IPS-20b (cell line): ENCODE data around the gene COG3.
"Not testable (repeated sequence)": the region's sequence is repeated elsewhere in the genome, so short reads cannot be mapped to it uniquely, and the experiment has no call there.

Experiments used
- H3K27ac ChIP-seq: one replicate; pipeline ENCODE4 v1.5.1; 2013; ENCODE audit warnings: low read length
- H3K27me3 ChIP-seq: 2 replicates; pipeline ENCODE4 v1.6.1; 2013; ENCODE audit warnings: mild to moderate bottlenecking, low read length, inconsistent platforms; ENCODE audit not compliant: insufficient read depth
- H3K36me3 ChIP-seq: 2 replicates; pipeline ENCODE4 v1.6.1; 2013; ENCODE audit warnings: low read depth, mild to moderate bottlenecking, inconsistent platforms, low read length, moderate library complexity; ENCODE audit not compliant: insufficient read depth
- H3K4me1 ChIP-seq: 2 replicates; pipeline ENCODE4 v1.6.1; 2013; ENCODE audit warnings: mild to moderate bottlenecking, control low read depth, inconsistent platforms, low read length, moderate library complexity; ENCODE audit not compliant: insufficient read depth
- H3K4me3 ChIP-seq: 2 replicates; pipeline ENCODE4 v1.5.1; 2013; ENCODE audit warnings: mild to moderate bottlenecking, low read length, inconsistent platforms
- H3K9ac ChIP-seq: 2 replicates; pipeline ENCODE4 v1.6.1; 2013; ENCODE audit warnings: low read depth, mild to moderate bottlenecking, inconsistent platforms, low read length, moderate library complexity
- H3K9me3 ChIP-seq: 2 replicates; pipeline ENCODE4 v1.6.1; 2013; ENCODE audit warnings: mild to moderate bottlenecking, low read depth, low read length, inconsistent platforms; ENCODE audit not compliant: insufficient read depth

Gene COG3

GRCh38 chr13:45464687-45465453, at the start of gene COG3:
Gene COG3, plus strand, starts transcription at chr13:45464939. Its CDS starts 98 bp downstream, at chr13:45465037.
- no peaks in the 10 kb centered on the region for H3K4me1 ChIP-seq
- H3K9ac ChIP-seq, result peak within 1 kb of the TSS; percentile 83
- peaks cover 19% of the 10 kb centered on the region for H3K27me3 ChIP-seq
- H3K4me3 ChIP-seq, result peak within 1 kb of the TSS; percentile 74
- no peaks in the 10 kb centered on the region for H3K9me3 ChIP-seq
- H3K27ac ChIP-seq, result no peak within 1 kb of the TSS
- peaks cover 3% of the 10 kb centered on the region; the same call in 1 of the 2 replicates for H3K36me3 ChIP-seq

DNA sequence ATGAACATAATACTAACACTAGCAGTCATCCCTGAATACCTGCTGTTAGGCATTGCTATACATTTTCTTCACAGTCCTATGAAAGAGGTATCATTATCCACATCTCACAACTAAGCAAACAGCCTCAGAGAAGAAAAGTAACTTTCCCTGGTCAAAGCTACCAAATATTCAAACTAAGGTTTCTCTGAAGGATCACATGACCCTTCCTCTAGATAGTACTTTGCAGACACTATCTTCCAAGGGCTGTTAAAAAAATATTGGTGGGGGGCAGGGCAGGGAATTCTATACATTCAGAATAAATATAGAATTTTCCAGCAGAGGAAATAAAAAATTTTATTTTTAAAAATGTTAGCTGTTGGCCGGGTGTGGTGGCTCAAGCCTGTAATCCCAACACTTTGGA, 49.6 kb upstream of the COG3 start:
- Histone ChIP-seq H3K9me3 (no peaks in the 10 kb centered on the region), H3K36me3 (0 out of 2 replicates have a peak, but pooled peaks cover 1% of the 10 kb centered on the region), H3K4me1 (no peaks in the 10 kb centered on the region; the same call in 1 of the 2 replicates), H3K9ac (no peak overlapping the region), H3K4me3 (no peak overlapping the region), H3K27me3 (peaks cover 15% of the 10 kb centered on the region), H3K27ac (no peak overlapping the region)

DNA sequence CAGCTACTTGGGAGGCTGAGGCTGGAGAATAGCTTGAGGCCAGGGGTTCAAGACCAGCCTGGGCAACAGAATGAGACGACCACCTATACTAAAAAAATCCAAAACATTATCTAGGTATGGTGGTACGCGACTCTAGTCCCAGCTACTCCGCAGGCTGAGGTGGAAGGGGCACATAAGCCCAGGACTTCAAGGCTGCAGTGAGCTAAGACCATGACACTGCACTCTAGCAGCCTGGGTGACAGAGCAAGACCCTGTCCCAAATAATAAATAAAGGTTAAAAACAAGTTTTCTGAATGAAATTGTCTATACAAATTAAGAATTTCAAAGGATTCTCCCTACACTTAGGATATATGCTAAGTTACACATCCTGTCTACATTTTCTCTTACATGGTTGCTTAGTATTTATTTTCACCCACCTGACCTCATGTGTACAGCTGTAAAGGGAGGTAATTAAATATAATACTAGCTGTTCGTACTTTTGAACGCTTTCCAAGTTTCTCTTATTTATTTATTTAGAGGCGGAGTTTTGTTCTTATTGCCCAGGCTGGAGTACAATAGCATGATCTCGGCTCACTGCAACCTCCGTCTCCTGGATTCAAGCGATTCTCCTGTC, 48.1 kb upstream of the COG3 start:
- Histone ChIP-seq H3K9ac (no peak overlapping the region), H3K27ac (no peak overlapping the region), H3K4me3 (no peak overlapping the region), H3K9me3 (no peaks in the 10 kb centered on the region), H3K36me3 (no peaks in the 10 kb centered on the region), H3K27me3 (peaks cover 15% of the 10 kb centered on the region), H3K4me1 (no peaks in the 10 kb centered on the region; the same call in 1 of the 2 replicates)

GRCh38 chr13:45417790-45418534, 46.8 kb upstream of the COG3 start, which contains the start of gene SLC25A30:
Gene SLC25A30, minus strand, starts transcription at chr13:45418373. Its CDS starts 6,948 bp downstream, at chr13:45411425.
- H3K27me3 ChIP-seq, result peaks cover 15% of the 10 kb centered on the region
- H3K9me3 ChIP-seq, result no peaks in the 10 kb centered on the region
- no peaks in the 10 kb centered on the region for H3K36me3 ChIP-seq
- peak within 1 kb of the TSS; percentile 71; the same call in 1 of the 2 replicates for H3K9ac ChIP-seq
- peak within 1 kb of the TSS; percentile 90 for H3K4me3 ChIP-seq
- no peak within 1 kb of the TSS for H3K27ac ChIP-seq
- no peaks in the 10 kb centered on the region; the same call in 1 of the 2 replicates for H3K4me1 ChIP-seq

DNA sequence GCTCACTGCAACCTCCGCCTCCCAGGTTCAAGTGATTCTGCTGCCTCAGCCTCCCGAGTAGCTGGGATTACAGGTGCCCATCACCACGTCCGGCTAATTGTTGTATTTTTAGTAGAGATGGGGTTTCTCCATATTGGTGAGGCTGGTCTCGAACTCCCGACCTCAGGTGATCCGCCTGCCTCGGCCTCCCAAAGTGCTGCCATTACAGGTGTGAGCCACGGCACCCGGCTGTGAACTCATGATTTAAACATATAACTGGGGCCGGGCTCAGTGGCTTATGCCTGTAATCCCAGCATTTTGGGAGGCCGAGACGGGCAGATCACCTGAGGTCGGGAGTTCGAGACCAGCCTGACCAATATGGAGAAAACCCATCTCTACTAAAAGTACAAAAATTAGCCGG, 45.4 kb upstream of the COG3 start:
- H3K4me3 ChIP-seq, H3K9me3 ChIP-seq, H3K27ac ChIP-seq, H3K36me3 ChIP-seq, H3K4me1 ChIP-seq, H3K9ac ChIP-seq: not testable (repeated sequence)
- peaks cover 15% of the 10 kb centered on the region for H3K27me3 ChIP-seq

DNA sequence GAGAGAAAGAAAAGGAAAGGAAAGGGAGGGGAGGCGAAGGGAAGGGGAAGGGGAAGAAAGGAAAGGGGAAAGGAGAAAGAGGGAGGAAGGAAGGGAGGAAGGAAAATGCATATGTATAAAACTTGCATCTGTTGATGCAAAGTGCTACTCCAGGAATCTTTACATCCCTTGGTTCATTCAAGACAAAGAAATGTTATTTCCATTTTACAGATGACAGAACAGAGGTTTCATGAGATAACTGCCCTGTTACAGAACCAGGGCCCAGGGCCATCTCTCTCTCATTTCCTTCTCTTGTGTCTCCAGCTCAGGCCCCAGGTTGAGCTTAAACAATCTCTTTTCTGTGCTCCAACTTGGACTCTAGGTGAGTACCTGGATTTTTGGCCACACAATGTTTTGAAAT, 44.8 kb upstream of the COG3 start:
- H3K27ac ChIP-seq, result no peak overlapping the region
- no peaks in the 10 kb centered on the region for H3K36me3 ChIP-seq
- H3K9ac ChIP-seq, result no peak overlapping the region
- no peaks in the 10 kb centered on the region for H3K9me3 ChIP-seq
- no peaks in the 10 kb centered on the region; the same call in 1 of the 2 replicates for H3K4me1 ChIP-seq
- H3K4me3 ChIP-seq, result no peak overlapping the region
- H3K27me3 ChIP-seq, result peaks cover 15% of the 10 kb centered on the region

DNA sequence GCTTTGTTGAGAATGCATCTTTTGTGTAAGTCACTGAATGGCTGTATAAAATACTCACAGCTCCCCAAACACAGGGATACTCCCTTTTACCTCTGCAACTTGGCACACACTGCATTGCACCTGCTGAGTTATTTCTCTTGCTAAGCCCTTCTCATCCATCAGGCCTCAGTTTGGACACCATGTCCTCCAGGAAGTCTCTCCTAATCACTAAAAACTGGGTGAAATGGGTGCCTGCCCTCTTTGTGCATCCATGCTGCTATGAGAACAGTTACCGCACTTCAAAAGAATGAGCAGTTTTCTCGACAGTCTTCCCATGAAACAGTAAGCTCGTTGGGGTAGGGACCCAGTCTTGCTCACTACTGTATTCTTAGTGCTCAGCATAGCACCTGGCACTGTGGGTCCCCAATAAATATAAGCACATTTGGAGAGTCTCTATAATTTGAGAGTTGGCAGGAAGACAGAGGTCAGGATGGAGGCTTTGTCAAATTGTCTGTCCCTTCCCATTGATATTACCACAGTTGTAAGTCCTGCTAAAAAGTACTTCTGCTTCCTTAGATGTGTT, 41.9 kb upstream of the COG3 start:
- Histone ChIP-seq H3K27ac (no peak overlapping the region), H3K27me3 (no peaks in the 10 kb centered on the region; the same call in 1 of the 2 replicates), H3K4me1 (no peaks in the 10 kb centered on the region), H3K36me3 (no peaks in the 10 kb centered on the region), H3K4me3 (no peak overlapping the region), H3K9ac (no peak overlapping the region), H3K9me3 (no peaks in the 10 kb centered on the region)

DNA sequence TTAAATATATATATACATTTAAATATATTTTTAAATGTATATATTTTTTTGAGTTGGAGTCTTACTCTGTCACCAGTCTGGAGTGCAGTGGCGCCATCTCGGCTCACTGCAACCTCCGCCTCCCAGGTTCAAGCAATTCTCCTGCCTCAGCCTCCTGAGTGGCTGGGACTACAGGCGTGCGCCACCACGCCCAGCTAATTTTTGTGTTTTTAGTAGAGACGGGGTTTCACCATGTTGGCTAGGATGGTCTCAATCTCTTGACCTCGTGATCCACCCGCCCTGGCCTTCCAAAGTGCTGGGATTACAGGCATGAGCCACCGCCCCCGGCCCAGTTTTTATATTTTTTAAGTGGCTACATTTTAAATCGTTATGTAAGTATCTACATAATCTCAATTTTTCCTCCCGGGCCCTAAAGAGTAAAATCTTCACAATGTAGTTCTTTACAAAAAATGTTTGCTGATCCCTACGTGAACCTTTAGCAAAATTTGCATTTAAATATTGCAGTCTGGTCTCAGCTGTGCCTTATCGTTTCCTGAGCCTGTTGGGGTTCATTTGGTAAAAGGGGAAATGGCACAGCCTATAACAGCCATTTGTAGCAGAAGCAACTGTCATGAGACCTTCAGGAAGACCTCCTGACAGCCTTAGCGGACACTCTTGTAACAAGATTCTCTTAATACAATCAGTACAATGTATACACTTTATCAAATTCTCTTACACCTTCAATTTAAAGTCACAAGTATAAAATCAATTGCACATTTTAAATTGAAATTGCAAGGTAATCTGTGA, 38.5 kb upstream of the COG3 start:
- H3K9me3 ChIP-seq, H3K9ac ChIP-seq, H3K4me3 ChIP-seq, H3K36me3 ChIP-seq, H3K27me3 ChIP-seq, H3K4me1 ChIP-seq, H3K27ac ChIP-seq: not testable (repeated sequence)

GRCh38 chr13:45432737-45433380, 31.9 kb upstream of the COG3 start:
- Histone ChIP-seq H3K4me3 (no peak overlapping the region), H3K4me1 (no peaks in the 10 kb centered on the region), H3K27me3 (no peaks in the 10 kb centered on the region), H3K36me3 (no peaks in the 10 kb centered on the region), H3K9me3 (no peaks in the 10 kb centered on the region), H3K27ac (no peak overlapping the region), H3K9ac (no peak overlapping the region)

DNA sequence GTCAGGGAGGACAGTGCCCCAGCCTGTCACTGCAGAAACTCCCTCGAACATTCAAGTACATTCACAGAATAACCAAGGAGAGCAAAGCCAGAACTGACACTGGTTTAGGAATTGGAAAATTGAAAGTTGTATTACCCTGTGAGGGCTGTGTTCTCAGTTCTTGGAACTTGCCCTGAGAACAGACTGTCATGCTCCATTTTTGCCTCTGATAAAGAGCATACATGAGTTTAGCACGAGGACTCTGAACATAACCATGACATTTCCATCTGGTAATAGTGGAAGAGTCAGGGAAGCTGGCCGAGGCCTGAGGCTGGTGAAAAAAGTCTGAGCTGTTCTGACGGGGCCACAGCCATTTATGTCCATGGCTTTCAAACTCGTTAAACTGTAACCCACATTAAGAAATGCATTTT, 31.4 kb upstream of the COG3 start:
- Histone ChIP-seq H3K27ac (no peak overlapping the region), H3K36me3 (no peaks in the 10 kb centered on the region), H3K9me3 (no peaks in the 10 kb centered on the region), H3K4me1 (no peaks in the 10 kb centered on the region), H3K9ac (no peak overlapping the region), H3K4me3 (no peak overlapping the region), H3K27me3 (no peaks in the 10 kb centered on the region)
